ENCODE results near the gene TMEM203.
A peak's percentile ranks its signal among the peaks of the same experiment; 100 is the strongest.

The TMEM203 gene

GRCh38 chr9:137218212-137218753 is 12.8 kb upstream of the TMEM203 start:
- no peak overlapping the region for H3K4me3 ChIP-seq (replicated peaks in 1 of 2; ENCODE audit: low read depth in 2 of 2, low read length in 2 of 2)
- TF ChIP-seq CTCF (IDR thresholded peaks at IDR 0.05; ENCODE audit: low read depth, low read length) = no peak
- no peak for DNase-seq (ENCODE audit: low read depth in 2 of 2)

GRCh38 chr9:137217276-137218211 is 12.1 kb upstream of the TMEM203 start:
- H3K4me3 ChIP-seq (replicated peaks in 1 of 2; ENCODE audit: low read depth in 2 of 2, low read length in 2 of 2) = peak overlapping the region in 1 of 2 donors; percentile 19
- peak in 1 of 2 donors; percentile 28 for DNase-seq (ENCODE audit: low read depth in 2 of 2)
- TF ChIP-seq CTCF (IDR thresholded peaks at IDR 0.05; ENCODE audit: low read depth, low read length) = no peak

- TF ChIP-seq CTCF (IDR thresholded peaks at IDR 0.05; ENCODE audit: low read depth, low read length) = no peak
- DNase-seq (ENCODE audit: low read depth in 2 of 2) = no peak
- H3K4me3 ChIP-seq (replicated peaks in 1 of 2; ENCODE audit: low read depth in 2 of 2, low read length in 2 of 2) = no peak overlapping the region
These were observed 10.9 kb upstream of the TMEM203 start for GRCh38 chr9:137216188-137216965.

- TF ChIP-seq CTCF (IDR thresholded peaks at IDR 0.05; ENCODE audit: low read depth, low read length) = no peak
- H3K4me3 ChIP-seq (replicated peaks in 1 of 2; ENCODE audit: low read depth in 2 of 2, low read length in 2 of 2) = no peak overlapping the region
- DNase-seq (ENCODE audit: low read depth in 2 of 2) = no peak
These were observed 9.9 kb upstream of the TMEM203 start for GRCh38 chr9:137215196-137215986.

GRCh38 chr9:137214620-137215019 is 9.2 kb upstream of the TMEM203 start:
- no peak for TF ChIP-seq CTCF (IDR thresholded peaks at IDR 0.05; ENCODE audit: low read depth, low read length)
- DNase-seq (ENCODE audit: low read depth in 2 of 2) = no peak
- no peak overlapping the region for H3K4me3 ChIP-seq (replicated peaks in 1 of 2; ENCODE audit: low read depth in 2 of 2, low read length in 2 of 2)
